Right renal cortex interstitium (tissue), 3 donors: ENCODE results near the gene SDHD. TPM values are rescaled to one million over a fixed set of nuclear protein-coding genes. Genes with fewer than 3 reads are reported as not detected.

Experiments
- DNase-seq, 3 donors: peaks; one replicate each; pipeline ENCODE4 v3.0.0-alpha.2; 2013; ENCODE audit warnings: low read depth in 3 of 3, low spot score in 2 of 3
- polyA plus RNA-seq, 3 donors: library from polyadenylated mRNA; unstranded; fragments of 120-200 nt; gene quantifications; one replicate each; pipeline ENCODE4 v1.2.1, GENCODE V29; 2013; ENCODE audit not compliant: insufficient read length in 3 of 3

The SDHD gene
- polyA plus RNA-seq, 3 donors: 195 to 225 (median 199) TPM

DNA sequence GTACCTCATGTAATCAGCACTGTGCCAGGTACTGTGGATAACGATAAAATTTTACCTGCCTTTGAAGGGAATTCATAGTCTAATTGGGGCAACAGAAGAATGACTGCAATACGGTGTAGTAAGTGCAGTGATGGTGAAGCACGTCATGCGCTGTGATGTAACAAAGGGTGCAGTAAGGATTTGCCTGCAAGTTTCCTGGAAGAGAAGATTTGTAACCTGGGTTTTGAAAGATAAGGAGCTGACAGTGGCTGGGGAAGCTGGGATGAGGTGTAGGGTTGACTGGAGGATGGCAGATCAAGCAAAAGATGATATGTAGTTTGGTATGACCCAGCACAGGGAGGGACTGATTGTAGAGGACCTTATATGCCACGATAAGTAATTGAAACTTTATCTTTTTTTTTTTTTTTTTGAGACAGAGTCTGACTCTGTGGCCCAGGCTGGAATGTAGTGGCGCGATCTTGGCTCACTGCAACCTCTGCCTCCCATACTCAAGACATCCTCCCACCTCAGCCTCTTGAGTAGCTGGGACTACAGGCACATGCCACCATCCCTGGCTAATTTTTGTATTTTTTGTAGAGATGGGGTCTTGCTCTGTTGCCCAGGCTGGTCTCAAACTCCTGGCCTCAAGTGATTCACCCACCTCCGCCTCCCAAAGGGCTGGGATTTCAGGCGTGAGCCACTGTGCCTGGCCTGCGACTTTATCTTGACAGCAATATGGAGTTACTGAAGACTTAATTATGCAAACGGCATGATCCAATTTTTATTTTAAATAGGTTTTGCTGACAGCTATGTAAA lies 11.3 kb downstream of the SDHD start:
- DNase-seq: no peak

DNA sequence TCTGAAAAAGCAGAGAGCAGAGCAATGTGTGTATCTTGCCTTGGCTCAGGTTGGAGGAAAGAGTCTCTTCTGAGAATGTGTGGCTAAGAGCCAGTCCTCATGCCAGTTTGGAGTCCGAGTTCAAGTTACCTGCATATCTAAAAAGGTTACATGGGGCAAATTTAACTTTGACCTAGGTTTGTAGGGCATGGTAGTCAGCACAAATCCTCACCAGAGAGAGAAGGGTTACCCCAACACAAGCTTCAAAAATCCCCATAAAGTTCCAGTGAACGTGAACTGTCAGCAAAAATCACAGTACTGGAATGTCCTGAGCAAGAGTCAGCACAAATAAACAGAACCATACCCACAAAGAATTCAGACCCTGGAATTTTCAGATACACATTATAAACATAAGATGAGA lies 13.8 kb downstream of the SDHD start:
- no peak for DNase-seq

DNA sequence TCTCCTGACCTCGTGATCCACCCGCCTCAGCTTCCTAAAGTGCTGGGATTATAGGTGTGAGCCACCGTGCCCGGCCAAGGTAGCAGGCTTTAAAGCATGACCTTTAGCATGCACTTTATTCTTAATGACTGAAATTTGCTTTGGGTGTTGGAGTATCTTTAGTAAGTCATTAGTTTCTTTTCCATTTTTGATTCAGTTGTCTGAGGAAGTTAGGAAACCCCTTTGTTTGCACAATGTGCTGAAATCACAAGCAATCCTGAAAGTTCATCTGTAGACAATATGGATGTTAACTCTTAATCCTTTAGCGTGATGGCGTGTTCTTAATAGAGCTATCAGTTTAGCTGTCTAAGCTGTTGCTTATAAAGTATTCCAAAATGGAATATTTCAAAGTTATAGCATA lies 16.8 kb downstream of the SDHD start:
- DNase-seq: no peak

DNA sequence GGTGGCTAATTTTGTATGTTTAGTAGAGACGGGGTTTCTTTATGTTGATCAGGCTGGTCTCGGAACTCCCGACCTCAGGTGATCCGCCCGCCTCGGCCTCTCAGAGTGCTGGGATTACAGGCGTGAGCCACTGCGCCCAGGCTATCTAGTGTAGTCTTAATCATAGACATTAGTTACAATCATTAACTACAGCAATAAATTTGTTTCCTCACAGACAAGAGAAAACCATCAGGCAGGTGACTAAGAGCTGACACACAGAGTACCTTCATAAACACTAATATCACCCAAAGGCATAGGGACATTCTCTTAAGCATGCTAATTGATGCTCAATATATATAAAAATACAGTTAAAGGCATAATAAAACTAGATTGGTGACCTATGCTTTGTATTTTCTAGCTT lies 19.4 kb downstream of the SDHD start:
- no peak for DNase-seq

DNA sequence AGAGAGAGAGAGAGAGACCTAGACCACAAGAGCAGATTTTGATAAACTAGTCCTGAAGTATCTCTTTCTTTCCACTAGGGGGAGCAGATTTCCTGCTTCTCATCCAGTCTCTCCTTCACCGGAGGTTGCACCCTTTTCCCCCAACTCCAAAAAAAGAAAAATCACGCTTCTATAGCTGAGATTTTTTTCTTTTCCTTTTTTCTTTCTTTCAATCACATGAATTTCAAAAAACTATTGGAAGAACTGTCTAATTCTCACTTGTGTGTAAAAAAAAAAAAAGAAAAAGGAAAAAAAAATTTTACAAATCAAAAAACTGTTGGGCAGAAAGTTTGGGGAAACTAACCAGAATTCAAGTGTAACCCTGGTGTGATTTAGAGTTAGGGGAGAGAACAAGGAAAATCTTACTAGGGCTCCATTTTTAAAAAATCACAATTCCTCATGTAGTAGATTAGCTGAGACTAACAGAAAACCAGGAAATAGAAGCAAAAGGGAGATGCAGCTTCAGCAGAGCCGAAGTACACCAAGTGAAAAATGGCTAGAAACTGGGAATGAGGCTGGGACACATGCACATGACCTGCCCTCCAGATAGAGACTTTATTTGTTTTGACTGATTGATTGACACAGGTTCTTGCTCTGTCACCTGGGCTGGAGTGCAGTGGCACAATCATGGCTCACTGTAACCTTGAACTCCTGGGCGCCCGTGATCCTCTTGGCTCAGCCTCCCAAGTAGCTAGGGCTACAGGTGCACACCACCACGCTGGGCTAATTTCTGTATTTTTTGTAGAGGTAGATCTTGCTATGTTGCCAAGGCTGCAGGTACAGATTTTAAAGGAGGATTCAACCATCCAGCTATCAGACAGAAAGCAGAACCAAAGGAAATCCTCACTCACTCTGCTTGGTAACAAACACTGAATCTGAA lies 27.1 kb downstream of the SDHD start:
- peak in 1 of 3 donors; percentile 29 for DNase-seq

DNA sequence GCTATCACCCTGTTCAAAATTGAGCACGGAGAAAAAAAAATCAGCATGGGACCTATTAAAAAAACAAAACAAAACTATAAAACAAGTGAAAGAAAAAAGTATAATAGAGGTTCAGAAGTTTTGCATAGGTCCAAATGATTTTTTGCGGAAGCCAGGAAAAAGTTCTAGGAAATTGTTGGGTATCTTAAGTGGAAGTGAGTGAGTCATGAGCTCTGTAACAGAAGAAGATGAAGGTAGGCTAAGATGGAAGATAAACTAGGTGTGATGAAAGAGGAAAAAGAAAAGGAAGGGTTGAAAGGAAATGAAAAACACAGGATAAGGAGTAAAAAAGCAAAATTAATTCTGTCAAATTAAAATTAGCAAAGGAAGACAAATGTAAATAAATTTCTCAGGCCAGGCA lies 27.8 kb downstream of the SDHD start:
- no peak for DNase-seq

DNA sequence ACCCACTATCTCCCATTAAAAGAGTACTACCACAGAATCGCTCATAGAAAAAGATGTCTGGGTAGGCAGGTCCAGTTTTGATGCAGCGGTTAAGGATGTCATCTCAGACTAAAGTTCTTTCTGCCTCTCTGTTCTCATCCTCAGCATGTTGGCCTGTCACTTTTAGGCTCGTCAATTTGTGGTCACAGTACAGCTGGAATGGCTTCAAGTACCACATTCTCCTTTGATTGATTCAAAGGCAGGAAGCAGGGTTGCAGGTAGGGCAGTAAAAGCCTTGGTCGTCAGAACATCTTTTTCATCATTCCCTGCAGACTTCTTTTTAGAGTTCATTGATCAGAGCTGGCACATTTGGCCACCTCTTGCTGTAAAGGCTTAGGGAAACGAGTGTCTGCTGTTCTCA lies 28.7 kb downstream of the SDHD start:
- no peak for DNase-seq

DNA sequence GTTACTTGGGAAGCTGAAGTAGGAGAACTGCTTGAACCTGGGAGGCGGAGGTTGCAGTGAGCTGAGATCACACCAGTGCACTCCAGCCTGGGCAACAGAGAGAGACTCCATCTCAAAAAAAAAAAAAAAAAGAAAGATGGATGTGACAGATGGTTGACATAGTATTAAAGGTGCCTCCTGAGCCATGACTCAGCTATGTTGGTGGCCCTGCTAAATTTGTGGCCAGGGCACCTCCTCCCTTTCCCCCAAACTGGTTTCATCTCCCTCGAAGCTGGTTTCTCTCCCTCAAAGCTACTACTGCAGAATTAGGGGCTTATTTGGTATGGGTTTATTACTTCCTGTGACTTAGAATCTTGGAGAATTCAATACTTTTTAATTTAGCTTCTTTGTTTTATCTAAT lies 31.5 kb downstream of the SDHD start:
- no peak for DNase-seq

DNA sequence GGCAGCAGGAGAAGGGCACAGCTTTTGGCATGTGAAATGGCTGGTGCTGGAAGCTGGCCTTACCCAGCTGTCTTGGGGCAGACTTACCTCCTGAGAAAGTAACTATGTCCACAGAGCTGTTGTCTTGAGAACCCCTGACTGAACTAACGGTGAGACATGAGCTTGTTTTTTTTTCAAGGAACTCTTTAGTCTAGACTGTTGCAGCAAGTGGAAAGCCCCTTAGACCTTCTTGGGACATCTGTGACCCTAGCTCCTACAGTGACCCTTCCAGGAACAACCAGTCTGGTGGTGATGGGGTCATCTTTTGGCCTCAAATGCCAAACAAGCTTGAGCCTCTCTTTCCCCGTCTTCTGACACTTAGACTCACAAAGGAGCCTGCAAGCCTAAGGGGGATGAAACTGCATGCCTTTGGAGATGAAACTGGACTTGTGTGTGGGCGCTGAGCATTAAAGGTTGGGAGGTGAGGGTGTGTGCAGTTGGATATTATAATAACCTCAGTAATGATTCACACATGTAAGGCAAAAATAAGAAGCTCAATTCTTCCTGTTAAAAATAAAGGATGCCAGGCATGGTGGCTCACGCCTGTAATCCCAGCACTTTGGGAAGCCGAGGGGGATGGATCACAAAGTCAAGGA lies 35.4 kb downstream of the SDHD start:
- no peak for DNase-seq

DNA sequence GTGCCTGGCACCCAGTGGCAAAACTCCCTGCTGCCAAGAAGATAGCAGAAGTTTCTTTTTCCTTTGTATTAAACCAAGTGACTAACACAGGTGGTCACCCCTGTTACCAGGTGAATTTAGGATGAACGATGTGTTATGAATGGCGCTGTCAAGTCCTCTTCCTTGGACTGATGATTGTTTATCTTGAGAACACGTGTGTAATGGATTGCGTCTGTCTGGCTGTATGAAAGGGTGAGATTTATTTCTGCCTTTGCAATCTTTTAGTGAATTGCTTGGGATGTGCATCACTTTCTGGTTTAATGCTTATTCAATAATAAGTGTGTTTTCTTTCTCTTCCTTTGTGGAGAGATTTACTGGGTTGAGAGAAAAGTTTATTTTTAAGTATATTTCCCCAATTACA lies 36.5 kb downstream of the SDHD start:
- no peak for DNase-seq

DNA sequence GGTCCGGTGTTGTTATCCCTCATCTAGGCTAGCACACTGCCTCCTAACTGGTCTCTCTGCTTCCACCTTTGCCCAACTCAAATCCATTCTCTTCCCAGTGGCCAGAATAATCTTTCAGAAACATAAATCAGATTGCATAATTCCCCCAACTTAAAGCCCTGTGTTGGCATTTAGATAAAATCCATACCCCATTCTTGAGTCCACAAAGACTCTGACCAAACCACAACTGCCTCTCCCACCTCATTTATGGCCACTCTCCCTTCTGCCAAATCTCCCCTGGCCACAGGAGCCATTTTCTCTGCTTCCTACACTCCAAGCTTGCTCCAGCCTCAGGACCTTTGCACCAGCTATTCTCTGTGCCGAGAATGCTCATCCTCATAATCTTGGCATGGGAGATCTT lies 40.4 kb downstream of the SDHD start:
- DNase-seq: no peak

DNA sequence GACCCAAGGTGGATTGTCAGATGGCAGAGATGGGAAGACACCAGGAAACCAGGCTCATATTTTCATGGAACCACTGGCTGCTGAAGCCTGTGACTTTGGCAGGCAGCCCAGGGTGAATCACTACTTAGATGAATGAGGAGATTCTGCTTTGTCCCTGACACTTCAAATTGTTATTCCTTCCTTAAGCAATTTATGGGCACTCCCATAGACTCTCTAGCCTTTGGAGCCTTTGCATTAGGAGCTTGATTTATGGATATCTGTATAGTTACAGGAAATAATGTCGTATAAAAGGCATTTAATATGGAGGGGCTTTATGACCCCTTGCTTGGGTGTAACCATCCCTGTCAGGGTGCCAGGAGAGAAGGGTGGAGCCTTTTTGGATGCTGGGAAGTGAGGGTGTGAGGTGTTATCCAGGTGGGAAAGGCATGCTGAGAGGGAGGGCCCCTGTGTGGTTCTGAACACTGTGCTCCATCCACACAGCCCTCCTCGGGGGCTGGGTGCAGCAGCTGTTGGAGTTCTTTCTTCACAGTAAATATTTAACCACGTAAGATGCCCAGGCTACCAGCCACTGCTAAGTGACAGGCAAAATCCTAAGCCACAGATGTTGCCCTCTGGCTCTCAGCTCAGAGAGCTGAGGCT lies 41.9 kb downstream of the SDHD start:
- no peak for DNase-seq

DNA sequence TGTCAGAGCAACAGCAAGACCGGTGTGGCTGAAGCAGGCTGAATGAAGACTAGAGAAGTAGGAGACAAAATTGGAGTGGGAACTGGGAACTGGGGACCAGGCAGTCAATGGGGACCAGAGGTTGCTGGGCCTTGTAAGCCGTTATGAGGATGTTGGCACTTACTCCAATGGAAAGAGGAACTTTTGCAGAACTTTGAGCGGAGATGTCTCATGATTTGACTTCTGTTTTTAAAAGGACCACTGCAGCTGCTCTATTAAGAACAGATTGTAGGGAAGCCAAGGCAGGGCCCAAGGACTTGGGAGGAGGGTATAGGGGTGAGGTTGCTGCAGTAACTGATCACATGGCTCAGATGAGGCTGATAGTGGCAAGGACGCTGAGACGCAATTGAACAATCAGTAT lies 43.0 kb downstream of the SDHD start:
- DNase-seq: no peak

DNA sequence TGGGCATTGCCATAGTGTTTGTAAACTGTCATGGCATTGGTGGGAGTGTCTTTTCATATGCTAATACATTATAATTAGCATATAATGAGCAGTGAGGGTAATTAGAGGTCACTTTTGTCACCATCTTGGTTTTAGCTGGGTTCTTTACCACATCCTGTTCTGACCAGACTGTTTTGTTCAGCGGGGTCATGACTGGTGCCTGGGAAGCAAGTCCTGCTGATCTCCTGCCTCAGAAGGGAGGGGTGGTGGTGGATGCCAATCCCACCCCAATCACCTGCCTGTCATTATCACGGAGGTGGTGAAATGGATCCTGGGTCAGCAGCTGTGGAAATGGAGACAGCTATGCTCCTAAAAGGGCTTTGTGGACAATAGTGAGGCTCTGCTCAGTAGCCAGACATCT lies 46.1 kb downstream of the SDHD start:
- no peak for DNase-seq

DNA sequence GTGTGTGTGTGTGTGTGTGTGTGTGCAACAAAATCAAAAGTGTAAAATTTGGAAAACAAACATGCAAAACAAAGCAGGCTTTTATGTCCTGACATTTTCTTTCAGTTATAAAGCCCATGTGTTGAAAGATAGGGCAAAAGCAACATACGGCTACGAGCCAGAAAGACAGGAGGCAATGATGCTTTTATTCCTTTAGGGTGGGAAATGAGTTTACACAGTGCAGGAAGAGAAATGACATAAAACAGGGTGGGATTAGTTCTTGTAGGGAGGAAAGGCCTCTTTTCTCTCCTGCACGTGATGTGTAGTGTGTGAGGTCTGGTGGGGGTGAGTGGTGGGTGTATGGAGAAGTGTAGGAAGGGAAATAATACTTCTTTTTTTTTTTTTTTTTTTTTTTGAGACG lies 47.8 kb downstream of the SDHD start:
- no peak for DNase-seq

DNA sequence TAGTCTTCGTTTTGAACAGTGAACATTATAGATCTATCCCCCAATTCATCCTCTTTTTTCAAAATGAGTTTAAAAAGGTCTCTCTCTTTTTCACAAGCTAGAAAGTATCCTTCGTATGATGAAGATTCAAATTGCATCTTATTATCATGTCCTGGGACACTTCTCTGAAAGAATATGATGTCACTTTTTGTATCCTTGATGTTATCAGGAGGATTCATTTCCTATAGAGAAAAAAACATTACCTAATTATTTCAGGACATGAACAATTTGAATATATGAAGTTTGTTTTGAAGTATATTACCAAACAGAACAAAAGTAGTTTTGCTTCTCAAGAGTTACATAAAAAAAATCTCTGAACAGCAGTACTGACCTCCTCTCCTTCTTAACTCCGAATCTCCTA lies 56.9 kb downstream of the SDHD start:
- no peak for DNase-seq

Other genes with a start within 250 kb of the SDHD start
- 10 to 100 TPM; 40.8 to 41.7 (median 41.2) TPM for gene ALG9, start 215.3 kb upstream of the SDHD start, polyA plus RNA-seq
- 1 to 10 TPM; 5.8 to 6.0 (median 6.0) TPM for gene FDXACB1, start 207.7 kb upstream of the SDHD start, polyA plus RNA-seq
- 10 to 100 TPM; 57.4 to 59.3 (median 59.0) TPM for gene CFAP68, start 207.3 kb upstream of the SDHD start, polyA plus RNA-seq
- 10 to 100 TPM; 52.8 to 63.8 (median 58.6) TPM for gene CRYAB, start 175.1 kb upstream of the SDHD start, polyA plus RNA-seq
- 1 to 10 TPM; 1.2 to 1.6 (median 1.2) TPM for gene HSPB2, start 174.1 kb upstream of the SDHD start, polyA plus RNA-seq
- 10 to 100 TPM; 12.4 to 13.7 (median 12.8) TPM for gene C11orf52, start 168.0 kb upstream of the SDHD start, polyA plus RNA-seq
- gene DIXDC1, start 149.5 kb upstream of the SDHD start, polyA plus RNA-seq: 10 to 100 TPM; 18.8 to 22.2 (median 21.1) TPM
- gene DLAT, start 61.5 kb upstream of the SDHD start, polyA plus RNA-seq: 10 to 100 TPM; 51.7 to 57.5 (median 52.8) TPM
- 10 to 100 TPM in 2 of 3 donors, 1 to 10 TPM in 1; 9.7 to 11.8 (median 10.8) TPM for gene PIH1D2, start 12.9 kb upstream of the SDHD start, polyA plus RNA-seq
- gene NKAPD1, start 12.6 kb upstream of the SDHD start, polyA plus RNA-seq: 10 to 100 TPM; 59.2 to 69.5 (median 60.9) TPM
- gene TIMM8B, start 117 bp upstream of the SDHD start, polyA plus RNA-seq: 10 to 100 TPM; 73.5 to 88.0 (median 83.7) TPM
- gene IL18, start 77.2 kb downstream of the SDHD start, polyA plus RNA-seq: 1 to 10 TPM; 6.2 to 9.5 (median 9.3) TPM
- under 1 TPM in 1 of 3 donors, not detected in 2; 0.11 TPM for gene TEX12, start 80.5 kb downstream of the SDHD start, polyA plus RNA-seq
- gene BCO2, start 88.6 kb downstream of the SDHD start, polyA plus RNA-seq: 1 to 10 TPM; 2.5 to 3.1 (median 2.6) TPM
- gene PTS, start 139.6 kb downstream of the SDHD start, polyA plus RNA-seq: 10 to 100 TPM; 44.6 to 50.9 (median 48.1) TPM
- gene PLET1, start 174.0 kb downstream of the SDHD start, polyA plus RNA-seq: not detected